ENCODE data around the gene RPL38. TPM values are rescaled to one million over a fixed set of nuclear protein-coding genes. Genes with fewer than 3 reads are reported as not detected.

RPL38 gene
- total and polyA plus RNA-seq, 2 donors (not counting 1 experiment from before 2014, with no cell fraction given) = 722 to 1,550 TPM

- intact Hi-C loops (cut with micrococcal nuclease) = no loop called here
- DNase-seq (no peak), ATAC-seq (ENCODE audit: low read depth) (no peak)
- H3K27me3 ChIP-seq (replicated peaks in 1 of 4; ENCODE audit: control extremely low read depth in 1 of 4, control insufficient read depth in 3 of 4, insufficient read depth in 4 of 4, low read length in 3 of 4) = no peaks in the 10 kb centered on the region
- H2AFZ ChIP-seq (ENCODE audit: insufficient read depth, low read depth, low read length, poor library complexity, severe bottlenecking) = no peak overlapping the region
- H3K9ac ChIP-seq (ENCODE audit: low read length) = no peak overlapping the region
- ChIA-PET POLR2A (no interaction called here), CTCF (no interaction called here)
- TF ChIP-seq CTCF (IDR thresholded peaks at IDR 0.05) = no peak
- TF ChIP-seq EZH2 (IDR thresholded peaks at IDR 0.05; ENCODE audit: borderline replicate concordance, insufficient read depth, low read depth, low read length, poor library complexity, severe bottlenecking) = no peak
- 91% methylated on average over 13 of the region's 13 CpGs for WGBS (ENCODE audit: insufficient coverage)
- H3K9me3 ChIP-seq (ENCODE audit: control extremely low read depth in 1 of 3, control insufficient read depth in 2 of 3, insufficient read depth in 1 of 3, low read length in 2 of 3) = no peaks in the 10 kb centered on the region
- no peaks in the 10 kb centered on the region for H3K9me3 Mint-ChIP-seq (ENCODE audit: insufficient read depth)
- H3K4me2 ChIP-seq (replicated peaks; ENCODE audit: low read depth, low read length, poor library complexity, severe bottlenecking) = no peak overlapping the region
- H3K27ac Mint-ChIP-seq = no peak overlapping the region
- no peaks in the 10 kb centered on the region for H3K4me1 Mint-ChIP-seq
- H4K20me1 ChIP-seq (ENCODE audit: control insufficient read depth, insufficient read depth, low read length, poor library complexity, severe bottlenecking) = no peaks in the 10 kb centered on the region
- no peak overlapping the region for H3K4me3 ChIP-seq (ENCODE audit: control extremely low read depth in 1 of 5, extremely low read depth in 1 of 5, insufficient read depth in 1 of 5, low read depth in 2 of 5, low read length in 4 of 5)
- H3K4me1 ChIP-seq (ENCODE audit: control insufficient read depth in 2 of 2, insufficient read depth in 2 of 2, low read length in 2 of 2) = no peaks in the 10 kb centered on the region
- H3K27me3 Mint-ChIP-seq = no peaks in the 10 kb centered on the region
- no peak overlapping the region for H3K27ac ChIP-seq (ENCODE audit: low read length in 2 of 2)
- H3K36me3 ChIP-seq (replicated peaks in 1 of 2; ENCODE audit: control extremely low read depth in 1 of 2, control insufficient read depth in 1 of 2, extremely low read depth in 1 of 2, insufficient read depth in 2 of 2, low read length in 1 of 2) = no peaks in the 10 kb centered on the region
- no peaks in the 10 kb centered on the region for H3K79me2 ChIP-seq (ENCODE audit: control insufficient read depth, insufficient read depth, low read length)
- no peak overlapping the region for H3K4me3 Mint-ChIP-seq
Measured at GRCh38 chr17:74243013-74243755, 39.7 kb downstream of the RPL38 start.

GRCh38 chr17:74244128-74244527, 40.6 kb downstream of the RPL38 start:
- Histone ChIP-seq H3K27ac (ENCODE audit: low read length in 2 of 2) (no peak overlapping the region), H2AFZ (ENCODE audit: insufficient read depth, low read depth, low read length, poor library complexity, severe bottlenecking) (no peak overlapping the region), H3K9me3 (ENCODE audit: control extremely low read depth in 1 of 3, control insufficient read depth in 2 of 3, insufficient read depth in 1 of 3, low read length in 2 of 3) (no peaks in the 10 kb centered on the region), H3K79me2 (ENCODE audit: control insufficient read depth, insufficient read depth, low read length) (no peaks in the 10 kb centered on the region), H3K4me2 (replicated peaks; ENCODE audit: low read depth, low read length, poor library complexity, severe bottlenecking) (no peak overlapping the region), H3K9ac (ENCODE audit: low read length) (no peak overlapping the region), H3K4me3 (ENCODE audit: control extremely low read depth in 1 of 5, extremely low read depth in 1 of 5, insufficient read depth in 1 of 5, low read depth in 2 of 5, low read length in 4 of 5) (no peak overlapping the region), H3K27me3 (replicated peaks in 1 of 4; ENCODE audit: control extremely low read depth in 1 of 4, control insufficient read depth in 3 of 4, insufficient read depth in 4 of 4, low read length in 3 of 4) (no peaks in the 10 kb centered on the region), H3K36me3 (replicated peaks in 1 of 2; ENCODE audit: control extremely low read depth in 1 of 2, control insufficient read depth in 1 of 2, extremely low read depth in 1 of 2, insufficient read depth in 2 of 2, low read length in 1 of 2) (no peaks in the 10 kb centered on the region), H3K4me1 (ENCODE audit: control insufficient read depth in 2 of 2, insufficient read depth in 2 of 2, low read length in 2 of 2) (no peaks in the 10 kb centered on the region), H4K20me1 (ENCODE audit: control insufficient read depth, insufficient read depth, low read length, poor library complexity, severe bottlenecking) (no peaks in the 10 kb centered on the region)
- DNase-seq (no peak), ATAC-seq (ENCODE audit: low read depth) (no peak)
- WGBS (ENCODE audit: insufficient coverage) = 97% methylated on average over 10 of the region's 10 CpGs
- Mint-ChIP-seq H3K27ac (no peak overlapping the region), H3K4me1 (no peaks in the 10 kb centered on the region), H3K27me3 (no peaks in the 10 kb centered on the region), H3K9me3 (ENCODE audit: insufficient read depth) (no peaks in the 10 kb centered on the region), H3K4me3 (no peak overlapping the region)
- TF ChIP-seq EZH2 (IDR thresholded peaks at IDR 0.05; ENCODE audit: borderline replicate concordance, insufficient read depth, low read depth, low read length, poor library complexity, severe bottlenecking) (no peak), CTCF (IDR thresholded peaks at IDR 0.05) (no peak)
- POLR2A ChIA-PET = no interaction called here
- intact Hi-C loops (cut with micrococcal nuclease) = no loop called here
- CTCF ChIA-PET = no interaction called here
